K562 (cell line): ENCODE measurements around the gene BNC2. TPM values are rescaled to one million over a fixed set of nuclear protein-coding genes. Genes with fewer than 3 reads are reported as not detected.

Experiments used
- ATAC-seq: fragments of 200-7000 bp; cut with Tn5 transposase; 3 replicates; pipeline ENCODE4 v1.9.1; 2020; ENCODE audit warnings: moderate library complexity
- BruUV-seq: library from RNA; stranded (reverse); fragments of 400-500 nt; replicated peaks from 2 replicates; lab custom pipeline; 2021; lab: Mats Ljungman, UMichigan
- CTCF ChIA-PET: fragments of 300-600 bp; formaldehyde crosslinking; extraction: SDS; loops from one replicate; lab custom pipeline; 2021; ENCODE audit warnings: low intra/inter-chr PET ratio; lab: Yijun Ruan, JAX
- POLR2A ChIA-PET: fragments of 300-600, 350-650 bp; sonication (Branson Sonifier 250); formaldehyde crosslinking; extraction: SDS; loops from one replicate; lab custom pipeline; 2021; ENCODE audit warnings: antibody characterized with exemption, inconsistent platforms; lab: Yijun Ruan, JAX
- DNase-seq, 4 experiments: peaks; one replicate each; pipeline versions ENCODE4 v3.0.0 to v3.0.0-alpha.2; 2011 to 2018; ENCODE audit warnings: low spot score in 3 of 4, mixed read lengths in 3 of 4; ENCODE audit errors: extremely low read depth in 1 of 4
- FAIRE-seq: peaks from 2 replicates; lab custom pipeline; 2011; peaks lifted over from hg19 to GRCh38; lab: Jason Lieb, UNC
- H2AFZ ChIP-seq: 2 replicates; pipeline ENCODE4 v1.6.0; 2011; ENCODE audit warnings: low read depth, low read length, control low read depth, inconsistent platforms
- H3K27ac ChIP-seq: fragments of 200-600 bp; 3 replicates; pipeline ENCODE4 v1.8.0; 2011; ENCODE audit warnings: low read depth, mild to moderate bottlenecking, control low read depth, inconsistent platforms, low read length, moderate library complexity, mixed read lengths; ENCODE audit errors: extremely low read depth
- H3K27me3 ChIP-seq, 2 experiments: fragments of 300-600 bp in 1 of 2; 2 replicates in 1 of 2; 3 replicates in 1 of 2; pipeline versions ENCODE4 v1.6.0 to v1.8.0; 2011; ENCODE audit warnings: inconsistent platforms in 2 of 2, low read length in 2 of 2, mild to moderate bottlenecking in 1 of 2, mixed read lengths in 1 of 2, moderate library complexity in 1 of 2; ENCODE audit not compliant: control insufficient read depth in 2 of 2, insufficient read depth in 2 of 2
- H3K36me3 ChIP-seq: fragments of 300-600 bp; 3 replicates; pipeline ENCODE4 v1.8.0; 2011; ENCODE audit warnings: mild to moderate bottlenecking, low read length, inconsistent platforms; ENCODE audit not compliant: control insufficient read depth, insufficient read depth
- H3K4me1 ChIP-seq, 2 experiments: fragments of 200-600 bp in 1 of 2; replicated peaks in 1 of 2; 2 replicates in 1 of 2; 3 replicates in 1 of 2; pipeline versions ENCODE4 v1.5.1 to v1.8.0; 2011; ENCODE audit warnings: inconsistent platforms in 2 of 2, low read length in 2 of 2, mild to moderate bottlenecking in 1 of 2, mixed read lengths in 1 of 2, moderate library complexity in 1 of 2; ENCODE audit not compliant: control insufficient read depth in 2 of 2, insufficient read depth in 2 of 2
- H3K4me2 ChIP-seq: 2 replicates; pipeline ENCODE4 v1.6.1; 2011; ENCODE audit warnings: low read length, control low read depth, inconsistent platforms, mixed read lengths; ENCODE audit not compliant: insufficient read depth
- H3K4me3 ChIP-seq: fragments of 200-600 bp; sonication (generic), shearing (Covaris generic); 2 replicates; pipeline ENCODE4 v1.5.1; 2016; ENCODE audit warnings: control low read depth, inconsistent platforms
- H3K79me2 ChIP-seq: fragments of 200-600 bp; 3 replicates; pipeline ENCODE4 v1.8.0; 2011; ENCODE audit warnings: low read length, inconsistent platforms; ENCODE audit not compliant: control insufficient read depth, insufficient read depth
- H3K9ac ChIP-seq, 2 experiments: 2 replicates each; pipeline versions ENCODE4 v1.6.0 to v1.6.1; 2011; ENCODE audit warnings: low read depth in 2 of 2, low read length in 2 of 2, control low read depth in 1 of 2, inconsistent platforms in 1 of 2, mild to moderate bottlenecking in 1 of 2, mixed read lengths in 1 of 2; ENCODE audit not compliant: insufficient read depth in 1 of 2
- H3K9me1 ChIP-seq: one replicate; pipeline ENCODE4 v1.6.0; 2011; ENCODE audit warnings: inconsistent platforms, mild to moderate bottlenecking, low read length, moderate library complexity; ENCODE audit not compliant: control insufficient read depth, insufficient read depth
- H3K9me3 ChIP-seq: replicated peaks from 2 replicates; pipeline ENCODE4 v1.5.1; 2011; ENCODE audit warnings: low read depth, low read length, inconsistent platforms; ENCODE audit not compliant: control insufficient read depth, insufficient read depth
- H4K20me1 ChIP-seq: replicated peaks from 2 replicates; pipeline ENCODE4 v1.6.1; 2011; ENCODE audit warnings: low read length, inconsistent platforms, mixed read lengths; ENCODE audit not compliant: control insufficient read depth, insufficient read depth
- E2F4 ChIP-seq: sonication (generic); formaldehyde crosslinking; IDR thresholded peaks from 2 replicates; pipeline ENCODE4 v1.8.0; 2022; ENCODE audit warnings: mild to moderate bottlenecking, low read depth, missing genetic modification reagents
- ETS2 ChIP-seq: IDR thresholded peaks from 2 replicates; pipeline ENCODE4 v1.6.1; 2016; ENCODE audit warnings: borderline replicate concordance, missing genetic modification characterization, mild to moderate bottlenecking, moderate library complexity, missing compliant biosample characterization; ENCODE audit not compliant: poor library complexity, severe bottlenecking
- FIP1L1 ChIP-seq: fragments of 200-400 bp; formaldehyde crosslinking; IDR thresholded peaks from 2 replicates; pipeline ENCODE4 v1.6.1; 2018; ENCODE audit warnings: mild to moderate bottlenecking, low read depth, low read length; ENCODE audit not compliant: poor library complexity, severe bottlenecking
- KAT8 ChIP-seq: fragments of 450-650 bp; IDR thresholded peaks from 2 replicates; pipeline ENCODE4 v1.6.1; 2016; ENCODE audit warnings: low read depth, mild to moderate bottlenecking
- MCM5 ChIP-seq: fragments of 450-650 bp; IDR thresholded peaks from 2 replicates; pipeline ENCODE4 v1.6.1; 2016; ENCODE audit warnings: low read depth
- MEF2A ChIP-seq: IDR thresholded peaks from 2 replicates; pipeline ENCODE4 v1.6.1; 2011; ENCODE audit warnings: low read depth, mild to moderate bottlenecking, low read length, moderate library complexity; ENCODE audit not compliant: control insufficient read depth
- NR0B1 ChIP-seq: fragments of 450-650 bp; IDR thresholded peaks from one replicate; pipeline ENCODE4 v1.6.1; 2018; ENCODE audit warnings: mild to moderate bottlenecking, moderate library complexity; ENCODE audit not compliant: partially characterized antibody
- SMARCC2 ChIP-seq: fragments of 450-650 bp; IDR thresholded peaks from 2 replicates; pipeline ENCODE4 v1.6.1; 2017; ENCODE audit warnings: antibody characterized with exemption, moderate library complexity, mild to moderate bottlenecking, low read depth
- ZNF175 ChIP-seq: fragments of 200-800 bp; sonication (Bioruptor generic); IDR thresholded peaks from 2 replicates; pipeline ENCODE4 v1.6.1; 2016; ENCODE audit warnings: low read depth, mild to moderate bottlenecking, missing genetic modification characterization, missing compliant biosample characterization
- WGBS: fragments of 100-300 bp; shearing (Covaris generic); methylation state at CpG from one replicate; pipeline ENCODE4 v1.1.6; 2016; ENCODE audit warnings: low coverage, mixed read lengths; ENCODE audit not compliant: insufficient coverage; ENCODE audit errors: missing lambda C conversion rate; 5-methylcytosine and 5-hydroxymethylcytosine counted together
- in situ Hi-C: fragments of 300-500 bp; cut with MboI; formaldehyde crosslinking; loops from 4 replicates; pipeline ENCODE4 v1.15.0; 2018; ENCODE audit warnings: inconsistent platforms, mixed read lengths
- intact Hi-C: fragments of 100-400 bp; cut with micrococcal nuclease; formaldehyde crosslinking; loops from 2 replicates; pipeline ENCODE4 v1.14.2; 2022
- polyA plus RNA-seq, 8 experiments: library from polyadenylated mRNA; depleted of rRNA in 4 of 8; stranded (reverse) in 5 of 8; unstranded in 3 of 8; fragments of >200 nt; fragmentation: Nextera tagmentation in 2 of 8; fragmentation: Illumina TruSeq in 1 of 8; extraction: Ambion mirVana in 2 of 8; extraction: Trizol in 1 of 8; gene quantifications; 2 replicates each; pipeline versions ENCODE4 v1.2.1 to v1.2.3, GENCODE V29; 2011 to 2014; ENCODE audit warnings: inconsistent platforms in 1 of 8, missing spikeins in 1 of 8
- total RNA-seq, 7 experiments: library from RNA; depleted of rRNA in 6 of 7; stranded (reverse); fragments of >200 nt in 6 of 7; fragmentation: Illumina TruSeq in 2 of 7; extraction: Trizol in 2 of 7; gene quantifications; 2 replicates each; pipeline versions ENCODE4 v1.2.1 to v1.2.3, GENCODE V29; 2011 to 2021; ENCODE audit warnings: low replicate concordance in 1 of 7
- TF ChIP-seq, protein P1 (sequence below): fragments of 250-450 bp; sonication (Bioruptor Pico); IDR thresholded peaks from 2 replicates; pipeline ENCODE4 v1.4.0; 2020; ENCODE audit warnings: borderline replicate concordance
- TF ChIP-seq, protein P2 (sequence below): fragments of 450-650 bp; IDR thresholded peaks from 2 replicates; pipeline ENCODE4 v1.6.1; 2017; ENCODE audit warnings: antibody characterized with exemption

BNC2 gene
- total and polyA plus RNA-seq, 9 of the 15 experiments (the other 6 are each of a cell fraction or from before 2014, with no cell fraction given), result not detected

- TF ChIP-seq, protein P1, sequence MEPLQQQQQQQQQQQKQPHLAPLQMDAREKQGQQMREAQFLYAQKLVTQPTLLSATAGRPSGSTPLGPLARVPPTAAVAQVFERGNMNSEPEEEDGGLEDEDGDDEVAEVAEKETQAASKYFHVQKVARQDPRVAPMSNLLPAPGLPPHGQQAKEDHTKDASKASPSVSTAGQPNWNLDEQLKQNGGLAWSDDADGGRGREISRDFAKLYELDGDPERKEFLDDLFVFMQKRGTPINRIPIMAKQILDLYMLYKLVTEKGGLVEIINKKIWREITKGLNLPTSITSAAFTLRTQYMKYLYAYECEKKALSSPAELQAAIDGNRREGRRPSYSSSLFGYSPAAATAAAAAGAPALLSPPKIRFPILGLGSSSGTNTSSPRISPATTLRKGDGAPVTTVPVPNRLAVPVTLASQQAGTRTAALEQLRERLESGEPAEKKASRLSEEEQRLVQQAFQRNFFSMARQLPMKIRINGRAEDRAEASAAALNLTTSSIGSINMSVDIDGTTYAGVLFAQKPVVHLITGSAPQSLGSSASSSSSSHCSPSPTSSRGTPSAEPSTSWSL, result no peak
Measured at GRCh38 chr9:16626577-16627130, 243.8 kb downstream of the BNC2 start (continued).

DNA sequence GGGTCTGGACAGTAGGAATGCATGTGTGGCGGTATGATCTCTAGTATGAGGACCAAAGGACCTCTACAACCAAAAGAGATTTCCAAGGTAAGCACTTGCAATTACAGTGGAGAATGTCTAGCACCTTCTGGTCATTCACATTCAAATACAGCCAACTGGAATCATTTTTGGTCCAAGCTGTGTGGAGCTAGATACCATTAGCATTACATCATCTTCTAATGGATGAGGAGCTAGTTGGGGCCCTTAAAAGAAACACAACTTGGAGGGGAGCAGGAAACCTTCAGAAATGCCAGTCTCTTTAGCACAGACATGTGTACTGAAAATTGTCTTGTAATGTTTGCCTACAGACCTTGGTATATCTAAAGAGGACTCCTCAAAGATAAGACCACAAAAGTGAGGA lies 244.7 kb downstream of the BNC2 start:
- no peaks in the 10 kb centered on the region for H3K4me1 ChIP-seq
- H3K4me3 ChIP-seq, result no peak overlapping the region
- DNase-seq (no peak), FAIRE-seq (no peak), ATAC-seq (no peak)
- ChIA-PET POLR2A (no interaction called here), CTCF (no interaction called here)
- in situ Hi-C loops (no loop called here), intact Hi-C loops (no loop called here)
- H3K9me1 ChIP-seq, result no peaks in the 10 kb centered on the region
- H3K9me3 ChIP-seq, result no peaks in the 10 kb centered on the region
- no peaks in the 10 kb centered on the region for H4K20me1 ChIP-seq
- WGBS, result 0% methylated on average over 1 of the region's 1 CpG
- H2AFZ ChIP-seq, result no peak overlapping the region
- H3K27ac ChIP-seq, result no peak overlapping the region
- no peaks in the 10 kb centered on the region for H3K27me3 ChIP-seq
- BruUV-seq, result no TSS peak
- H3K79me2 ChIP-seq, result no peaks in the 10 kb centered on the region
- no peak overlapping the region for H3K4me2 ChIP-seq
- H3K36me3 ChIP-seq, result no peaks in the 10 kb centered on the region
- H3K9ac ChIP-seq, result no peak overlapping the region
- TF ChIP-seq ETS2 (tag) (no peak), NR0B1 (no peak), SMARCC2 (no peak), ZNF175 (CRISPR knock-in tag) (no peak), MCM5 (no peak), KAT8 (no peak), MEF2A (no peak), E2F4 (no peak), FIP1L1 (no peak)
- TF ChIP-seq, protein P2, sequence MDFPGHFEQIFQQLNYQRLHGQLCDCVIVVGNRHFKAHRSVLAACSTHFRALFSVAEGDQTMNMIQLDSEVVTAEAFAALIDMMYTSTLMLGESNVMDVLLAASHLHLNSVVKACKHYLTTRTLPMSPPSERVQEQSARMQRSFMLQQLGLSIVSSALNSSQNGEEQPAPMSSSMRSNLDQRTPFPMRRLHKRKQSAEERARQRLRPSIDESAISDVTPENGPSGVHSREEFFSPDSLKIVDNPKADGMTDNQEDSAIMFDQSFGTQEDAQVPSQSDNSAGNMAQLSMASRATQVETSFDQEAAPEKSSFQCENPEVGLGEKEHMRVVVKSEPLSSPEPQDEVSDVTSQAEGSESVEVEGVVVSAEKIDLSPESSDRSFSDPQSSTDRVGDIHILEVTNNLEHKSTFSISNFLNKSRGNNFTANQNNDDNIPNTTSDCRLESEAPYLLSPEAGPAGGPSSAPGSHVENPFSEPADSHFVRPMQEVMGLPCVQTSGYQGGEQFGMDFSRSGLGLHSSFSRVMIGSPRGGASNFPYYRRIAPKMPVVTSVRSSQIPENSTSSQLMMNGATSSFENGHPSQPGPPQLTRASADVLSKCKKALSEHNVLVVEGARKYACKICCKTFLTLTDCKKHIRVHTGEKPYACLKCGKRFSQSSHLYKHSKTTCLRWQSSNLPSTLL, result no peak
